ENCODE measurements around the gene FAM120A. TPM values are rescaled to one million over a fixed set of nuclear protein-coding genes. Genes with fewer than 3 reads are reported as not detected.

Gene FAM120A
- total RNA-seq, 1 donor from 2014 or later = 59.3 TPM

DNA sequence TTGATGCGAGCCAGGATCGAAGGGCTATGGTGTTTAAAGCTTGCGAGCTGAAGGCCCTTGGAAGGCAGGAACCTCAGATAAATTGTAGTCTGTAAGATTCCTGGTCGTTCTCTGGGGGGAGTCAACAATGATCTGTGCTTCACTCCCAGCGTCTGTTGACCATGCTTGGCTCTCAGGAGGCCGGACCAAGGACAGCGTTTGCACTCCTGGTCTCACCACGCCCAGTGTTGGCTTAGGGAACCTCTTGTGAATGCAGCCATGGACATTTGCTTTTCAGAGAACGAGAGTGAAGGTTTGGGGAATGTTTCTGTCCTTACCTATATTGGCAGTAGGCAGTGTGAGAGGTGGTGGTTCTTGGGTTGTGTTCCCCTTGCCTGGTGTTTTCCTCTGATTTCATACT, 62.1 kb downstream of the FAM120A start:
- Mint-ChIP-seq H3K27ac (no peak overlapping the region), H3K9me3 (ENCODE audit: low read depth) (no peaks in the 10 kb centered on the region), H3K27me3 (no peaks in the 10 kb centered on the region), H3K4me3 (ENCODE audit: low read depth) (no peak overlapping the region), H3K4me1 (ENCODE audit: low read depth) (peaks cover 17% of the 10 kb centered on the region), H3K36me3 (ENCODE audit: insufficient read depth) (peaks cover 6% of the 10 kb centered on the region)
- no peak for DNase-seq (ENCODE audit: low spot score, unreplicated experiment)
- TF ChIP-seq, protein P1, sequence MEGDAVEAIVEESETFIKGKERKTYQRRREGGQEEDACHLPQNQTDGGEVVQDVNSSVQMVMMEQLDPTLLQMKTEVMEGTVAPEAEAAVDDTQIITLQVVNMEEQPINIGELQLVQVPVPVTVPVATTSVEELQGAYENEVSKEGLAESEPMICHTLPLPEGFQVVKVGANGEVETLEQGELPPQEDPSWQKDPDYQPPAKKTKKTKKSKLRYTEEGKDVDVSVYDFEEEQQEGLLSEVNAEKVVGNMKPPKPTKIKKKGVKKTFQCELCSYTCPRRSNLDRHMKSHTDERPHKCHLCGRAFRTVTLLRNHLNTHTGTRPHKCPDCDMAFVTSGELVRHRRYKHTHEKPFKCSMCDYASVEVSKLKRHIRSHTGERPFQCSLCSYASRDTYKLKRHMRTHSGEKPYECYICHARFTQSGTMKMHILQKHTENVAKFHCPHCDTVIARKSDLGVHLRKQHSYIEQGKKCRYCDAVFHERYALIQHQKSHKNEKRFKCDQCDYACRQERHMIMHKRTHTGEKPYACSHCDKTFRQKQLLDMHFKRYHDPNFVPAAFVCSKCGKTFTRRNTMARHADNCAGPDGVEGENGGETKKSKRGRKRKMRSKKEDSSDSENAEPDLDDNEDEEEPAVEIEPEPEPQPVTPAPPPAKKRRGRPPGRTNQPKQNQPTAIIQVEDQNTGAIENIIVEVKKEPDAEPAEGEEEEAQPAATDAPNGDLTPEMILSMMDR (IDR thresholded peaks at IDR 0.05; ENCODE audit: unreplicated experiment) = no peak

DNA sequence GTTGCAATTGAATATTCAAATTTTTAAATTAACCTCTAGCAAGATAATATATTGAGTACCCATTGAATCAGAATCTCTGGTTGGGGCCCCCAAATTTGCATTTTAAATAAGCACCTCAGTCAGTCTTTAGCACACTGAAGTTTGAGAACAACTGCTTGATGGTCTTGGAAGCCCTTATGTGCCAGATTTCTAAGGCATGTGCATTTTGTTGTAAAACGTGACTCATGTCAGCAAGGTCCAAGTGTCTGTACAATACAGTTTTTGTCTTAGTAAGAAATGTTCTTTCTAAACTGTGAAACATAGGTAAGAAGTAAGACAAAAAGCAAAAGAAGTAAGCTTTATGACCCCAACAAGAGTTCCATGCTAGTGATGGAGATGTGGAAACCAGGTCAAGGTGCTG, 65.8 kb downstream of the FAM120A start:
- H3K9me3 Mint-ChIP-seq (ENCODE audit: low read depth) = no peaks in the 10 kb centered on the region
- no peaks in the 10 kb centered on the region for H3K27me3 Mint-ChIP-seq
- H3K4me3 Mint-ChIP-seq (ENCODE audit: low read depth) = no peak overlapping the region
- no peak for DNase-seq (ENCODE audit: low spot score, unreplicated experiment)
- TF ChIP-seq, protein P1 (IDR thresholded peaks at IDR 0.05; ENCODE audit: unreplicated experiment) = no peak
- peaks cover 3% of the 10 kb centered on the region for H3K4me1 Mint-ChIP-seq (ENCODE audit: low read depth)
- H3K36me3 Mint-ChIP-seq (ENCODE audit: insufficient read depth) = peaks cover 6% of the 10 kb centered on the region
- no peak overlapping the region for H3K27ac Mint-ChIP-seq

DNA sequence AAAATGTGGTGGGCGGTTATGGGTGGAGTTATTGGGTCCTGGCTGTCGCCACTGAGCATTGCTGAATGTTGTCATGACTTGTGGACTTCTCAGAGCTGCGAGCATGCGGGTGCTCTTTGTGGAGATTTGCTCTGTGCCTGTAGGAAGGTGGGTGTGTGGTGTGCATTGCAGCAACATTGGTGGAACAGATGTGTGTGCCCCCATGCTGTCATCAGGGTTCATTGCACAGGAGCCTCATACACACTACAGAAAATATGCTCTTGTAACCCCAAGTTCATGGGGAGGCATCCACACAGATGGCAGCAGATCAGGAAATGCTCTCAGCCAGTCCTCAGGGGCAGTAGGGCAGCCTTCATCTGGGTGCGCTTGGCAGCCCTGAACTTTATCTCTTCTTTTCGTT, 69.0 kb downstream of the FAM120A start:
- H3K27ac Mint-ChIP-seq = no peak overlapping the region
- H3K4me1 Mint-ChIP-seq (ENCODE audit: low read depth) = peaks cover 3% of the 10 kb centered on the region
- DNase-seq (ENCODE audit: low spot score, unreplicated experiment) = no peak
- H3K27me3 Mint-ChIP-seq = no peaks in the 10 kb centered on the region
- H3K9me3 Mint-ChIP-seq (ENCODE audit: low read depth) = no peaks in the 10 kb centered on the region
- TF ChIP-seq, protein P1 (IDR thresholded peaks at IDR 0.05; ENCODE audit: unreplicated experiment) = no peak
- H3K4me3 Mint-ChIP-seq (ENCODE audit: low read depth) = no peak overlapping the region
- H3K36me3 Mint-ChIP-seq (ENCODE audit: insufficient read depth) = peaks cover 6% of the 10 kb centered on the region

DNA sequence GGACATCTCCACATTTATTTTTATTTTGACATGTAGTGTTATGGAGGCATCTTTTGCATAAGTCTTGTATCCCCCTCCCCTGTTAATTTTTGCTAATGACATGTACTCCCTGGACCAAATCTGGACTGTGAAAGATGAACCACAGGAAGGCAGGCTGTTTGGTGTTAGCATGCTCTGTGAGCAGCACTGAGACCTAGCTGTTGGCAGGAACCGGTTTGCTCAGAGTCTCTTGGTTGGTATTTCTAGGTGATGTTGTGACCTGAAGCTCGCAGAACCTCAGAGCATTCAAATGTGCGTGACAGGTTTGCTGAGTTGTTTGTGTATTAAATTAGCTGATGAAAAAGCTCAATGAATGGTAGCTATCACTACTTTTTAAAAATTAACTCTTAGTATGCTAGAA, 71.3 kb downstream of the FAM120A start:
- no peak overlapping the region for H3K27ac Mint-ChIP-seq
- no peak for DNase-seq (ENCODE audit: low spot score, unreplicated experiment)
- peaks cover 3% of the 10 kb centered on the region for H3K36me3 Mint-ChIP-seq (ENCODE audit: insufficient read depth)
- H3K27me3 Mint-ChIP-seq = no peaks in the 10 kb centered on the region
- peaks cover 5% of the 10 kb centered on the region for H3K4me1 Mint-ChIP-seq (ENCODE audit: low read depth)
- no peak overlapping the region for H3K4me3 Mint-ChIP-seq (ENCODE audit: low read depth)
- H3K9me3 Mint-ChIP-seq (ENCODE audit: low read depth) = no peaks in the 10 kb centered on the region
- TF ChIP-seq, protein P1 (IDR thresholded peaks at IDR 0.05; ENCODE audit: unreplicated experiment) = no peak

DNA sequence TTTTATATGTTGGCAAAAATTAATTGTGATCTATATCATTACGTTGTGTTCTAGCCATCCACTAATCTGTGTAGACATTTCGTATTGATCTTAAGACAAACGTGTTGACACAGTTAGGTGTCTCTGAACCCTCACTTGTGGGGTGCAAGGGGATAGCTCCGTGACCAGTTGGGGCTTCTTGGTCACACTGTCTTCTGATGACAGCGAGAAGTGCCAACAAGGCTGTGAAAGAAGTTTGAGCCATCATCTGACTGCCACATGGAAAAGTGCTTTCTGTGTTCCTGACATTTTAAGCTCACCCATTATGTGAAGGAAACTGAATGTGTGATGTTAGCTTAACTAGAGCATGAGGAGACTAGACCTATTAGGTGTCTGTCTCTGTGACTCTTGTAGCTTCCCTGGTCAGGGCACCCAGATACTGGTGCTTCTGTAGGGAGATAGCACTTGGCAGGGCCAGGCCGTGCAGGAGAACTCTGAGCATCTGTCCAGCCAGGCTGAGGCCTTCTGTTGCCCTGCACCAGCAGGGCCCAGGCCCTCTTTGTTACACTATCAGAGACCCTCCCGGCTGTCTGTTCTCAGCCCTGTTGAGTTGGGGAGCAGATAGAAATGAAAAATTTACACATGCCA, 72.1 kb downstream of the FAM120A start:
- Mint-ChIP-seq H3K27me3 (no peaks in the 10 kb centered on the region), H3K4me1 (ENCODE audit: low read depth) (peaks cover 5% of the 10 kb centered on the region), H3K36me3 (ENCODE audit: insufficient read depth) (peaks cover 5% of the 10 kb centered on the region), H3K27ac (no peak overlapping the region), H3K4me3 (ENCODE audit: low read depth) (no peak overlapping the region), H3K9me3 (ENCODE audit: low read depth) (no peaks in the 10 kb centered on the region)
- DNase-seq (ENCODE audit: low spot score, unreplicated experiment) = no peak
- TF ChIP-seq, protein P1 (IDR thresholded peaks at IDR 0.05; ENCODE audit: unreplicated experiment) = no peak

All from progenitor cell of endocrine pancreas (in vitro differentiated cells).